Measurements from ENCODE around the gene PTGS1.

PTGS1 gene

DNA sequence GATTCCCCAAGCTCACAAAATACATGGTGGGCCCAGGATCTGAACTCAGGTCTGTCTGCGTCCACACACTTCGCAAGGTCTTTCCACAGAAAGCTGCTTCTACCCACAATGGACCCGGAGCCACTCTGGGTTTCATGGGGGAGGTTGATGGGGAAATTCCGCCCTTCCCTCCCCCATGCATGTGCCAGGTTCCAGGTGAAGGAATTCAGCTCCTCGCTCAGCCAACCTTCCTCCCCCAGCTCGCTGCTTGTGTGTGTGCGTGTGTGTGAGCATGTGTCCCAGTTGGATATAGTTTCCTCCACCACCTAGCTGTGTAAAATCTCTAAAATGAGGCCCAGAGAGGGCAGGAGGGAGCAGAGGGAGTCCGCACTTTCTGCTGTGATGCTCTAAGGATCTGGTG, 1.0 kb downstream of the PTGS1 start:
- H3K36me3 ChIP-seq (ENCODE audit: control insufficient read depth, insufficient read depth, low read length): no peaks in the 10 kb centered on the region
- H3K79me2 ChIP-seq: no peaks in the 10 kb centered on the region
- no peaks in the 10 kb centered on the region for H3K27me3 ChIP-seq (ENCODE audit: control insufficient read depth, insufficient read depth, low read length)
- H2AFZ ChIP-seq: no peak overlapping the region
- H3K4me3 ChIP-seq (ENCODE audit: low read depth, low read length): no peak overlapping the region
- H3K4me2 ChIP-seq (ENCODE audit: low read length): no peak overlapping the region
- H3K9me3 ChIP-seq (ENCODE audit: control insufficient read depth, low read length): no peaks in the 10 kb centered on the region
- H3K27ac ChIP-seq: no peak overlapping the region
- no peak overlapping the region for H3K9ac ChIP-seq
- peaks cover 3% of the 10 kb centered on the region for H3K4me1 ChIP-seq
- TF ChIP-seq, protein P1, sequence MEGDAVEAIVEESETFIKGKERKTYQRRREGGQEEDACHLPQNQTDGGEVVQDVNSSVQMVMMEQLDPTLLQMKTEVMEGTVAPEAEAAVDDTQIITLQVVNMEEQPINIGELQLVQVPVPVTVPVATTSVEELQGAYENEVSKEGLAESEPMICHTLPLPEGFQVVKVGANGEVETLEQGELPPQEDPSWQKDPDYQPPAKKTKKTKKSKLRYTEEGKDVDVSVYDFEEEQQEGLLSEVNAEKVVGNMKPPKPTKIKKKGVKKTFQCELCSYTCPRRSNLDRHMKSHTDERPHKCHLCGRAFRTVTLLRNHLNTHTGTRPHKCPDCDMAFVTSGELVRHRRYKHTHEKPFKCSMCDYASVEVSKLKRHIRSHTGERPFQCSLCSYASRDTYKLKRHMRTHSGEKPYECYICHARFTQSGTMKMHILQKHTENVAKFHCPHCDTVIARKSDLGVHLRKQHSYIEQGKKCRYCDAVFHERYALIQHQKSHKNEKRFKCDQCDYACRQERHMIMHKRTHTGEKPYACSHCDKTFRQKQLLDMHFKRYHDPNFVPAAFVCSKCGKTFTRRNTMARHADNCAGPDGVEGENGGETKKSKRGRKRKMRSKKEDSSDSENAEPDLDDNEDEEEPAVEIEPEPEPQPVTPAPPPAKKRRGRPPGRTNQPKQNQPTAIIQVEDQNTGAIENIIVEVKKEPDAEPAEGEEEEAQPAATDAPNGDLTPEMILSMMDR (IDR thresholded peaks at IDR 0.05): no peak

DNA sequence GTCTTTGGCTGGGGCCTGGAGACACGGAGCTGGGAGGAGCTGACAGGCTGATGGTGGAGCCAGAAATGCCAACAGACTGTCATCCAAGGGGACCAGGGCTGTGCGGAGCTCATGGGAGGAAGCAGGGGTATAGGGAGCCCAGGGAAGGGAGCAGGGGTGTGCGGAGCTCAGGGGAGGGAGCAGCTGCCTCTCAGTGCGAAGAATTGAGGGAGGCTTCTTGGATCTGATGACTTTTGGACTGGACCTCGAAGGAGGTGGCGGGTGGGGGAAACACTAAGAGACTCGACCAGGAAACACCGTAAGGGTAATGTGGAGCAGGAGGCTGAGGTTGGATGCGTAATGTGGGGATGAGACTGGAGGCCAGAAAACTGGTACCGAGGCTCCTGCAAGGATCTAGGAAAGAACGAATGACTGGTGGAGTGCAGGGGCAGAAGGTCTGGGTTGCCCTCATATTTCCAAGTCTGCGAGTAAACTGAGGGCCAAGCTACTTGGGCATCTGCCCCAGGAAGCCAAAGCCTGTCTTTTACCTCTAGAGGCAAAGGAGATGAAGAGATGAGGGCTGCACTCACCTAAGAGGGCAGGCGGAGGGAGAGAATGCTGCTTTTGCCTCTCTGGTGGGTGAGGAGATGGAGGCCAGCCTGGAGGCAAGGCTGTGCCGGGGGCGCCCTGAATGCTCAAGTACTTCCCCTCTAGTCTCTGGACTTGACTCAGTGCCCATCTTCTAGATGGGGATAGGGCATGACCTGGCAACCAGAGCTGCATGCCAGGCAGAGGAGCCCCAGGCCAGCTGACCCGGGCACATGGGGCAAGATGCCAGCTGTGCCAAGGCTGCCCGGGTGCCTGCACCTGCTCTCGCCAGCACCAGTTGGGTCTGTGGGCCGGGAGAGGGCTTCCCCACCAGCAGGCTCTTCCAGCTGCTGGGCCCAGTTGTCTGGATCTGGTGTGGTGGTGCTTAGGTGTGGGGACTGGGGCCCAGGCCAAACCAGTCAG, 2.3 kb downstream of the PTGS1 start:
- peaks cover 3% of the 10 kb centered on the region for H3K4me1 ChIP-seq
- H3K79me2 ChIP-seq: no peaks in the 10 kb centered on the region
- no peak overlapping the region for H3K9ac ChIP-seq
- no peak overlapping the region for H3K4me3 ChIP-seq (ENCODE audit: low read depth, low read length)
- H3K36me3 ChIP-seq (ENCODE audit: control insufficient read depth, insufficient read depth, low read length): no peaks in the 10 kb centered on the region
- TF ChIP-seq, protein P1 (IDR thresholded peaks at IDR 0.05): no peak
- no peak overlapping the region for H3K27ac ChIP-seq
- no peaks in the 10 kb centered on the region for H3K9me3 ChIP-seq (ENCODE audit: control insufficient read depth, low read length)
- no peaks in the 10 kb centered on the region for H3K27me3 ChIP-seq (ENCODE audit: control insufficient read depth, insufficient read depth, low read length)
- no peak overlapping the region for H3K4me2 ChIP-seq (ENCODE audit: low read length)
- no peak overlapping the region for H2AFZ ChIP-seq

DNA sequence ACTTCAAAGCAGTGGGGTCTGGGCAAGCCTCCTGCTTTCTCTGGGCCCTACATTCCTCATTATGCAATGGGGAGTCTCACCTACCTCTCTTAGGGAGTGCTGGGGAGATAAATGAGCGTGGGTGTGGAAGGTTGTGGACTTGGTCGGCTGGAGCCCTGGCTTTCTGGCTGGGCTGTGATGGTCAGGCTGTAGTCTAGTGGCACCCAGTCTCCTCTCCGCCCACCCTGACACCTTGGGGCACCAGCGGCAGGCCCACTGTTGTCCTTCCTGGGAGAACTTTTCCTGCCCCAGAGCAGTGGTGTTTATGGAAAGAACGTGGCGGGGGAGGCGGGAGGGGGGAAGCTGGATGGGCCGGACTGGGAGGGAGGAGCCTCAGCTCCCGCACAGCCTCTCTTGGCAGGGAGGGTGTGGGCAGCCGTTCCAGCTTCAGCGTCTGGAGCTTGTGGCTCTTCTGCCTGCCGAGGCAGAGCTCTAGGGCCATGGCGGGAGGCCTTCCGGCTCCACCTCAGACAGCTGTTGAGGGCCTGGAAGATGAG, 4.1 kb downstream of the PTGS1 start:
- TF ChIP-seq, protein P1 (IDR thresholded peaks at IDR 0.05): no peak
- Histone ChIP-seq H3K4me3 (ENCODE audit: low read depth, low read length) (no peak overlapping the region), H3K9me3 (ENCODE audit: control insufficient read depth, low read length) (no peaks in the 10 kb centered on the region), H3K4me2 (ENCODE audit: low read length) (no peak overlapping the region), H3K27me3 (ENCODE audit: control insufficient read depth, insufficient read depth, low read length) (no peaks in the 10 kb centered on the region), H2AFZ (peak overlapping the region; percentile 34), H3K4me1 (peaks cover 3% of the 10 kb centered on the region), H3K27ac (no peak overlapping the region), H3K79me2 (no peaks in the 10 kb centered on the region), H3K36me3 (ENCODE audit: control insufficient read depth, insufficient read depth, low read length) (no peaks in the 10 kb centered on the region), H3K9ac (no peak overlapping the region)

DNA sequence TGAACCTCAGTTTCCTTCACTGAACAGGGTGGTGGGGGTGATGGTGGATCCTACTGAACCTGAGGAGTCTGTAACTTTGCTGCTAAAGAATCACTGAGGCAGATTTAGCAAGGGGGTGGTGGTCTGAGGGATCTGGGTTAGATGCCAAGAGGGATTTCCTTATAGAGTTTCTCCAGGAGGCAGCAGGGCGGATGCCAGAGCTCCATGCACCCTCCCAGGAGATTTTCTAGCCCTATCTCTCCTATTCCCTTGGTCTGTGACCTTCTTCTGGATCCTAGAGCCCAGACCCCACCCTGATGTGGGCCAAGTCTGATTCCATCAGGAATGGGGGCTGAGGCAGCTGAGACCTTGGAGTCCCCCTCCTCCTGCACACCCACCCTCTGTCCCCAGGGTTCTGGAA, 6.0 kb downstream of the PTGS1 start:
- no peak overlapping the region for H3K4me3 ChIP-seq (ENCODE audit: low read depth, low read length)
- TF ChIP-seq, protein P1 (IDR thresholded peaks at IDR 0.05): no peak
- H3K27me3 ChIP-seq (ENCODE audit: control insufficient read depth, insufficient read depth, low read length): no peaks in the 10 kb centered on the region
- H3K9ac ChIP-seq: no peak overlapping the region
- H2AFZ ChIP-seq: no peak overlapping the region
- no peaks in the 10 kb centered on the region for H3K36me3 ChIP-seq (ENCODE audit: control insufficient read depth, insufficient read depth, low read length)
- H3K4me2 ChIP-seq (ENCODE audit: low read length): no peak overlapping the region
- no peaks in the 10 kb centered on the region for H3K79me2 ChIP-seq
- no peaks in the 10 kb centered on the region for H3K9me3 ChIP-seq (ENCODE audit: control insufficient read depth, low read length)
- H3K27ac ChIP-seq: no peak overlapping the region
- H3K4me1 ChIP-seq: peaks cover 3% of the 10 kb centered on the region
